COLO668 (cell line): ENCODE data around the gene FRMD4B.
"Not testable (repeated sequence)": the region's sequence is repeated elsewhere in the genome, so short reads cannot be mapped to it uniquely, and the experiment has no call there.

ENCODE experiments used
- DNase-seq: peaks from one replicate; lab custom pipeline; 2025; ENCODE audit not compliant: unreplicated experiment; lab: John Stamatoyannopoulos, UW

Gene FRMD4B

GRCh38 chr3:69251078-69251805 is 134.6 kb downstream of the FRMD4B start:
- DNase-seq, result no peak

DNA sequence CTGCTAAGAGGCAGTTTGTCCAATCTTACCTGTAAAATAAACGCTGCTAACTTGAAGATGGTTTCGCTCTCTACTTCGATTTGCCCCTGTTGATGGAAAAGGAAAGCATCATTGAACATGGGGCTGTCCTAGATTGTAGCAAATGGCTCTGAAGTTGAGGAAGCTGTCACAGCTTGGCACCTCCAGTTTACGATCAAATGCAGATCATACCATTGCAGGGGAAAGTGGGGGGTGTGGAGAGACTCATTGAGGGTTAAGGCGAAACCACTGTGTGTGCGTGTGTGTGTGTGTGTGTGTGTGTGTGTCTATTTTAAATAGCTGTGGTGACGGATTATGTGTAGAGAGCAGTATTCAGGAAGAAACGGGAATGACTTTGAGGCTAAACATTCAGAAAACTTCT is 135.9 kb downstream of the FRMD4B start:
- no peak for DNase-seq

DNA sequence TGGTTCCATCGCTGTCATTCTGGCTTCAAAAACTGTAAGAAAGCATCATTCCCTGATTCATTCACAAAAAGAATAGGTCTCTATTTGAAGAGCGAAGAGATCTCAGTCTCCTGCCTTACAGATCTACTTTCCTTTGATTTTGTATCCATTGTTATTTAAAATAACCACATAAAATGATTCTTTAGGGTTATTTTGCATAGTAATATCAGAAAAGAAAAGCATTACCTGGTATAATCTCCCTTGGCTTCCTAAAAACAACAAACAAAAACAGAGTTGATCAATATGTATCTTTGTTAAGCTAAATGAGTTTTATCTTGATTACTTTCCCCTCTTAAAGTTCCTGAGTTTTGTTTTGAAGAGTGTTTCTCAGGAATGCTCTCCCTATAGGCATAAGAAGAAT is 136.9 kb downstream of the FRMD4B start:
- DNase-seq, result no peak

DNA sequence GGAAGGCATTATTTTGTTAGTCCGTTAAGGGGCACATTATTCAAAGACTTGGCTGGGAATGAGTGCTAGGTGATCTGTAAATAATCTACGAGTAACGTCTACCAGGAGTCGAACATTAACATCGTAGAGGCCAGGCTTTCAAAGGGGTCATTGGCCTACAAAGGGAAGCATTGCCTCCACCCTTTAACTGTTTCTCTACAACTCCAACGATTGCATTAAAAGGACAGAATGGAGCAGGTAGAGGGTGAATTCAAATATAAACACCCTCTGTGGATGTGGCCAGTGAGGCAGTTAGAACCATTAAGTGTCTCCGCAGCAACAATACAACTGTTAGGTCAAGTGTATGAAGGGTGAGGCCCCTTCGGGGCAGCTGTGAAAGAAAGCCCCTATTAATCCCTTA is 137.5 kb downstream of the FRMD4B start:
- no peak for DNase-seq

GRCh38 chr3:69246612-69247011 is 139.3 kb downstream of the FRMD4B start:
- DNase-seq, result no peak

DNA sequence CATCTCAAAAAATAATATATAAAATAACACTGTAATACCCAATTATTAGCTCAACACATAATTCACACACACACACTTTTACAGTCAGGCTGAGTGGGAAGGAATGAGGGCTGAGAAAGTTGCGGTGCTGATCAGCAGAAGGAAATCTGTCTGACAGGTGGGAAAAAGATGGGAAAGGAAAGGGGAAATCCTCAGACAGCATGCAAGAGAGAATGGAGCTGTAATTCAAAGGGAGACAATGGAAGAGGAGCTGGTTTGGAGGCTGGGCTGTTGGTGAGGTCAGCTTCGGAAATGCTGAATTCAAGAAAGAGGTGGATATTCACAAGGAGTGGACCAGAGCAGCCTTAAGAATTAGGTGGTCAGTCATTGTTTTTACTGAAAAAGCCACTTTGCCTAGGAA is 141.8 kb downstream of the FRMD4B start:
- no peak for DNase-seq

- no peak for DNase-seq
Observed at GRCh38 chr3:69241769-69242168, 144.1 kb downstream of the FRMD4B start.

DNA sequence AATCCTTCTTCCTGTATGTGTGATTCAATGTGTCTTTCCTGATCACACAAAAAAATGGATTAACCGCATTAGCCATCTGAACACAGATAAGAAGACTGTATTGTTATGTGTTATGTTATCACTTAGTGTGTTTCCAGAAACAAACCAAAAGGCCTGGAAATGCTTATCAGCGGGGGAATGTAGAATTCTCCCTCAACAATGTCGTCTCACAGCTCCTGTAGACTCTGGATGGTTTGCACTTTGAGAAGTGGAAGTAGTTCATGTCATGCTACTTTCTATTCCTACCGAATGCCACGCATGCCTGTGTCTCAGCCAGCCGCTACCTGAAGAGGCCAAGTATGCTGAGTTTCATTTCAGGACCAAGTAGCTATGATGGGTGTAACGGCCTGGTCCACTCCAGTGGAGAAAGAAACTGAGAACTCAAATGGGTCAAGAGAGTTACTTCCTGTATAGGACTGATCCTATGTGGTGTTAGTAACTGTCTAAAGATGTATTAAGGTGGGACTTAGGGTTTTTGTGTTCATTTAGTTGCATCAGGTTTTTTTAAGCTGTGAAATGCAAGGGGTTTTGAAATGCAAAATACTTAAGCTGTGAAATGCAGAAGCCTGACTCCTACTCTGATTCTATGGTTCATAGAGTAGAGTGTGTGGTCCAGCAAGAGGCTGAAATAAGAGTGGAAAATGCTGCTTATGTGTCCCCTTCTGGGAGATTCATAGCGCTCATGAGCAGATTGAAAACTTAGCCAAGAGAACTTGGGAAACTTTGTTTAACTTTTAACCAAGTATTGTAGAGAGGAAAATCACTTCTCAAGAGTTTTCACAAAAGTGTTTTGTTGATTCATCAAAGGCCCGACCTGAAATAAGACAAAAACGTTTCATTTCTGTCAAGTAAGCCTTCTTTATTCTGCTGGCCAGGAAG is 145.0 kb downstream of the FRMD4B start:
- DNase-seq, result no peak

- no peak for DNase-seq
Observed at GRCh38 chr3:69239063-69239462, 146.8 kb downstream of the FRMD4B start.

- DNase-seq, result no peak
Observed at GRCh38 chr3:69236812-69237707, 148.8 kb downstream of the FRMD4B start.

DNA sequence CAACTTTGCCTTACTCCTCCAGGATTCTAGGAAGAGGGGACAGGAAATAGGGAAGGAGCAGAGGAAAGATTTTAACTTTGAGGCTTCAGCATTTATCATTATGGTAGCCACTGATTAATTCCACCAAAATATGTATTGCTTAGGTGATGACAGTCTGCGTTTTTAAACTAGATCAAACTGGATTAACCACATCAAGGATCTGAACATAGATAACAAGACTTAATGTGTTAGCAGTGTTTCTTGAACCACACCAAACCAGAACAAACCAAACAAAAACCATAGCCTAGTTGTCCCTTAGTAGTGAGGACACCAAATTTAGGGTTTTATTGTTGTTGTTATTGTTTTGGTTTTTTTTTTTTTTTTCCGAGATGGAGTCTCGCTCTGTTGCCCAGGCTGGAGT is 150.0 kb downstream of the FRMD4B start:
- DNase-seq, result no peak

GRCh38 chr3:69235227-69235626 is 150.7 kb downstream of the FRMD4B start:
- not testable (repeated sequence) for DNase-seq

DNA sequence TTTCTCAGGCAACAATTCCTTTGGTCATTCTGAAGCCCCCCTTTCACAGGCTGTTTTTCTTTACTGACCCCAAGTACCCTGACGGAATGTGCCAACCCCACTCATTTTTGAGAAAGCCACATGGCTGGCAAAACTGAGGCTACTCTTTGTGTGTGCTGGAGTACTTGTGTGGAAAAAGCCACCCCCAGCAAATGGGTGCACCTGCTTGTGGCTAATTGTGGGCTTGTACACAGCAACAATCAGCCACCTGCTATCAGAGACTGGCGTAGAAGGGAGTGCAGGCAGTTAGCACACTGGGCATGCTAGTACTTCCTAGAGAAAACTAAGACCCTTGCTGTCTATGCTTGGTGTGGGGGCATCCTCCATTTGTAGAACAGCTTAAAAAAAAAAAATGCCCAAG is 153.4 kb downstream of the FRMD4B start:
- peak; percentile 4 for DNase-seq

DNA sequence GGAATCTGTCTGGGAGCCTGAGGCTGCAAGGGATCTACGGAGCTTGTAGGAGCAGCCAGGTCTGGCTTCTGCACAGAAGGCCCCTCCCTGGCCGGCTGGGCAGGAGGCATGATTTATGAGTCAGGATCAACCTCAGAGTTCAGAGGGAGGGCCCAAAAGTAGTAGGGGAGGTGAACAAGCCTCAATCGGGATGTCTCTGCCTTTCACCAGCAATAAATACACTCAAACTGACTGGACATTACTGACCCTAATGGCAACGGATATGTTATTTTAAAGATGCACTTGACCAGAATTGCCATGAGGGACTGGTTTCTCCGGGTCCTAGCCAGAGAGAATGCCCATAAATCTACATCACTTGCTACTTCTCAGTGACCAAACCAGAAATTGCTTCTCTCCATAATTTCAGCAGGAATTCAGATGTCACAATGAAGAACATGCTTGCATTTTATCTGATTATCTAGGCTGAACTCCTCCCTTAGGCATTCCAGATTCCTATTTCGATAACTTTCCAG is 153.9 kb downstream of the FRMD4B start:
- no peak for DNase-seq

DNA sequence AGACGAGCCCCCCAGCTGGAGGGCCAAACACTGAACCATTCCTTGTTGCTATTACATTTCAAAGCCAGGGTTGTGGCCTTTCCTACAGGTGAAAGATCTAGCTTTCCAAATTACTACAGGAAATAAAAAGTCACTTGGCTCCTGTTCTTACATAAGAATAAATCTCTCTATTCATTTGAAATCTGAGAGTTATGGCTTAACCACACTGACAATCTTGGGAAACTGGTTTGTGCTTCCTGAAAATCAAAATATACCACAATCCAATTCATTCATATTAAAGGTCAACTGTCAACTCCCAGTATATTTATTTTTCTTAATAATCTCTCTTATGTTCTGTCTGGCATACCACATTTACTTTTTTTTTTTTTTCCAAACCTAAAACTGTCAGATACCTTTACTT is 159.8 kb downstream of the FRMD4B start:
- DNase-seq, result no peak

GRCh38 chr3:69219101-69219708 is 166.7 kb downstream of the FRMD4B start:
- no peak for DNase-seq

GRCh38 chr3:69218079-69218478 is 167.8 kb downstream of the FRMD4B start:
- no peak for DNase-seq

GRCh38 chr3:69216981-69217380 is 168.9 kb downstream of the FRMD4B start:
- no peak for DNase-seq

DNA sequence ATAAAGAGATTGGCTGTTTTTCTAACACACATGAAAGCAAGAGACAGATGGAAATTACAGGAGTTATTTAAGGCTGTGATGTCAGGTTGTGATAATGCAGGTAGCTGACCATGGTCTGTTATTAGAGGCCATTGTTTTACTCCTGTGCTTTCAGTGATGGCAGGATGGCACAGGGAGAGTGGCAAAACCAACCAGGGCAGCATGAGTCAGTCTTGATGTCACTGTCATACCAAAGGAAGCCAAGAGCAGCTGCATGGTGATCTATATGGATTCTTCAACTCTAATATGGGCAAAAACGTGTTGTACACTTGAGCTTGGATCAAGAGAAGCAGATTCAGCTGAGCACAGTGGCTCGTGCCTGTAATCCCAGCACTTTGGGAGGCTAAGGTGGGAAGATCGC is 171.6 kb downstream of the FRMD4B start:
- DNase-seq, result no peak

DNA sequence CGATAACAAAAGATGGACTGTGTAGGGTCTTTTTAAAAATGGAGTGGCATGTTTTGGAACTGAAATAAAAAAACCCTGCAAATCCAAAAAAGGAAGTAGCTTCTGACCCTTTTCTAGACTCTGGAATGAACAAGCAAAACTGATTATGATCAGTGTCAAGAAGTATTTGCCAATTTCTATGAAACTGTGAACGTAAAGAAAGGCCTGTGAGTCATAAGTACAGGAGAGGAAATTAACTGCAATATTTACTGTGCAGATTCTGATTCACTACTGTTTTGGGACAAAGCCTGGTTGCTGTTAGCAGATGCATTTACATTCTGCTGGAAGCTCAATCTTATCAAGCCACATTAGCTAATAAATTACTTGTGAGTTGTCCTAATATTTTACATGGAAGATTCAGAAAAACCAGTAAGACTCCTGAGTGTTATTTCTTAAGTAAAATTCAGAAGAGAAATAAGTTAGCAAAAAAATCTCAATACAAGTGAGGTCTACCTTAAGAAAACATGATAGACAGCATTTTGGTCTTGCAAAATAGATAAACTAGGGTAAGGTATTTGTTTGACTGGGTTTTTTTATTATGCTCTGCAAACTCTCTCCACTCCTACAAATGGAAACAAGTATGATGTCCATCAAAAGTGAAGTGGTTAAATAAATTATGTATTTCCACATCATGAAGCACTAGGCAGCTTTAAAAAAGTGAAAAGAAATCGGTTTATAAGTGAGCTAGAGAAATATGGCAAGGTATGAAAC is 173.3 kb downstream of the FRMD4B start:
- no peak for DNase-seq
